ENCODE measurements around the gene MYF5.
"Not testable (repeated sequence)": the region's sequence is repeated elsewhere in the genome, so short reads cannot be mapped to it uniquely, and the experiment has no call there.

The MYF5 gene

DNA sequence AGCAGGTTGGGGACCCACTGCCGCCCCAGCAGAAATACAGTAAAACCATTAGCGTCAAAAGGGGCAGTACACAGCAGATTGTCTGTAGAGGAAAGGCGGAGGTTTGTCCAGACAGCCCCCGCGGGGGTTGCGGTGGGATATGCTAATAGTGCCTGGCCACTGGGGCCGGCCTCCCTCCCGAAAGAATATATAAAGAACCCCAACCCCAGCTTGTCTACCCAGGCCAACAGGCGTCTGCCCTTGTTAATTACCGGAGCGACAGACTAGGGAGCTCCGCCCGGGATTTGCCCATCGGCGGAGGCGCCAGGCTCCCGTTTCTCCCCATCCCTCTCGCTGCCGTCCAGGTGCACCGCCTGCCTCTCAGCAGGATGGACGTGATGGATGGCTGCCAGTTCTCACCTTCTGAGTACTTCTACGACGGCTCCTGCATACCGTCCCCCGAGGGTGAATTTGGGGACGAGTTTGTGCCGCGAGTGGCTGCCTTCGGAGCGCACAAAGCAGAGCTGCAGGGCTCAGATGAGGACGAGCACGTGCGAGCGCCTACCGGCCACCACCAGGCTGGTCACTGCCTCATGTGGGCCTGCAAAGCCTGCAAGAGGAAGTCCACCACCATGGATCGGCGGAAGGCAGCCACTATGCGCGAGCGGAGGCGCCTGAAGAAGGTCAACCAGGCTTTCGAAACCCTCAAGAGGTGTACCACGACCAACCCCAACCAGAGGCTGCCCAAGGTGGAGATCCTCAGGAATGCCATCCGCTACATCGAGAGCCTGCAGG, at the start of gene MYF5:
TSS of gene MYF5 (plus strand) at position 217 of the 774 bp plus-strand sequence. CDS start at position 369, 152 bp downstream.
- DNase-seq (ENCODE audit: low read depth in 2 of 2): no peak

DNA sequence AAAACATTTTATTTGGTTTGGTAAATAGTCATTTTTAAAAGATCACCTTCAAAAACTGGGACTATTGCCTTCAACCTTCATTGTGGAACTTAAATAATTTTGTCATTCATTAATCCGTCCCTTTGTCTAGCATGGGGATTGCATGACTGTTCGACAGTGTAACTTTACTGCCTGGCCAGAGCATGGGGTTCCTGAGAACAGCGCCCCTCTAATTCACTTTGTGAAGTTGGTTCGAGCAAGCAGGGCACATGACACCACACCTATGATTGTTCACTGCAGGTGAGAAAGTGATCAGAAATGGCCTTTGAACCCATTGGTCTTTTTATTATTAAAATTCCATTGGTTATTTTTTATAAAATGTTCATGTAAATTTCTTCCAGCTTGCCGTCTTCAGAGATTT, 46.5 kb upstream of the MYF5 start:
- no peak for DNase-seq (ENCODE audit: low read depth in 2 of 2)

DNA sequence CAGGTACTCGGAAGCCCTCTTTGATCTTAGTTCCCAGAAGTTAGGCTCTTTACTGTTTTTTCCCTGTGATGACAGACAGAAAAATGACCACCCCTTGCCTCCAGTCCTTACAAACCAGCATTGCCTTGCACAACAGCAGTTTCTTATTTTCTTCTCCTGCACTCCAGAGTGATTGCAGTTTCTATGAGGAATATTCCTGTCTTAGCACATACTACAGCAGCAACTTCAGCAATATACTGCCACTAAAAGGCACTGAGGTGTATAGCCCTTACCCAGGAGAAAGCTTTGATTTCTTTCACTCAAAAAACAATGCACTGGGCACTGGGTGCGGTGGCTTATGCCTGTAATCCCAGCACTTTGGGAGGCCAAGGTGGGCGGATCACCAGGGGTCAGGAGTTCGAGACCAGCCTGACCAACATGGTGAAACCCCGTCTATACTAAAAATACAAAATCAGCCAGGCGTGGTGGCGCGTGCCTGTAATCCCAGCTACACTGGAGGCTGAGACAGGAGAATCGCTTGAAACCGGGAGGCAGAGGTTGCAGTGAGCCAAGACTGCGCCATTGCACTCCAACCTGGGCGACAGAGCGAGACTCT, 40.6 kb upstream of the MYF5 start:
- DNase-seq (ENCODE audit: low read depth in 2 of 2): not testable (repeated sequence)

DNA sequence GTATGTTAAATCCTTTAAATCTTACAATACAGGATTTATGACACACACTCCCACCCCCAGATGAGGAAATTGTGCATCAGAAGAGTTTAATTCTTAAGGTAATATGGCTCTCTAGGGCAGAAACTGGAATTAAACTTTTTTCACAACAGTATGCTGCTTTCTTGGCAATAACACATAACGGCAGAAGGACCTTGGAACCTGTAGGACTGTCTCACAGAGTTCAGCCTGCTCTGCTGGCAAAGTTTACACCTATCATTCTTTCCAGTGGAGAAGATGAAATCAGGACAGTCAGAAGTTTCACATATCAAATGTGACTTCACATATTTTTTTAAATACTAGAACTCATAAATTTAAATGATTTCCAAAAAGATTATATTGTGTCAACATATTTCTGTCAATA, 39.9 kb upstream of the MYF5 start:
- DNase-seq (ENCODE audit: low read depth in 2 of 2): no peak

DNA sequence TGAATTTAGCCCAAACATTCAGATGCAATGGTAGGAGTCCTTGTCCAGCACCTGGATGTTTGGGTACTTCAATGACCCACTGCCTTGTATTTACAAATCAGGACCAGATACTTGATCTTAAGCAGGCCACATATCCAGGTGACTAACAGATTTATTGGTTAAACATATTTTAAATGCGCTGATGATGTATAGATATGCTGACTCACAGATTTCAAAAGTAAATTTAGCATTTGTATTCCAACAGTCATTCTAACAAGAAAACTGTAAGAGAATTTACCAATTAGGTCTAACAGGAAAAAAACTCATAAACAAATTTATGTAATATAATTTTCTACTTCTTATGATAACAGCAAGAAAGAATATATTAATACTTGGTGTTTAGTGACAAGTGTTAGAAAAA, 38.7 kb upstream of the MYF5 start:
- no peak for DNase-seq (ENCODE audit: low read depth in 2 of 2)

DNA sequence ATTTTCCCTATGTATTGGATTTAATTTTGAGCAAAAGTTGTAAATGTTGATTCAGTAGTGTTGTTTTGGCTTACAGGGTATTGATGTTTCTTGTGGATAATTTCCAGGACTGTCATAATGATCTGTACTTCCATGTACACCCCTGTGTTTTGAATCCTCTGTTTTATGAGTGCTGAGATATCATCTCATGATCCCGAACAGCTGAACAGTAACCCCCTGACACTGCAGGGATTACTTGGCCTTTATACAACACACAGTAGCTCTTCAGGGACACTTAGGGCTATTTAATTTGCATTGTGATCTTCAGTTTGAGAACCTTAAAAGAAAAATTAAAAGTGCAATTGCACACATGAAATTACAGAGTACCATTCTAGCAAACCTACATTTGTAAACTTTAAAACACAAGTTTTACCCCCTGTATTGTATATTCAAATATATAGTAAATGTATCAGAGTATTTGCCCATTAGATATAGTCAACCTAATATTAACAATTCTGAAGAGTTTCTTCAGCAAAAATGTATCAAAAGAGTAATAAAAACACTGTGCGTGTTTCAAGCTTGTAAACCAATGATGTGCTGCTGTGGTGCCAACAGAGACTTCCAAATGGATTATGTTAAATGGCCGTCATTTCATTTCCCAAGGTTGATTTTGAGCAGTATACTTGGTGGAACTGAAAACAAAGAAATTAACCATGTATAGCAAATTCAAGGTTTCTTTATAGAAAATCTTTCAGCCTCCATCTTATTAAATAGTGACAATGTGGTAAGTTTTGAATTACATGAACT, 37.2 kb upstream of the MYF5 start:
- no peak for DNase-seq (ENCODE audit: low read depth in 2 of 2)

DNA sequence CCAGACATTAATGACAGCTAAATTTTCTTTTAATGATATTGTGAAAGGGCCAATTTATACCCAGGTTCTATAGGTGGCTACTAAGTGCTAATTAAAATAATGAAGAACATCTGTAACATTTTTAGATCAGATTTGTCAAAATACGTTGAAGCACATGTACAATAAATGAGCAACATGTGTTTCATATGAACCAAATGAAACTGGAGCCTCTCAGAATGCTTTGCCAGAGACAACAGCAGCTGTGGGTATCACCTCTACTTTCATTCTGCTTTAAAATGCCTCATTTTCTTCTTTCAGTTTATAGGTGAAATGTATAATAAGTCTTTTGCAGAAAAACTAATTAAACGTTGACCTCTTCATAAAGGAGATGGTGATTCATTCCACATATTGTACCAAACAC, 35.4 kb upstream of the MYF5 start:
- DNase-seq (ENCODE audit: low read depth in 2 of 2): no peak

DNA sequence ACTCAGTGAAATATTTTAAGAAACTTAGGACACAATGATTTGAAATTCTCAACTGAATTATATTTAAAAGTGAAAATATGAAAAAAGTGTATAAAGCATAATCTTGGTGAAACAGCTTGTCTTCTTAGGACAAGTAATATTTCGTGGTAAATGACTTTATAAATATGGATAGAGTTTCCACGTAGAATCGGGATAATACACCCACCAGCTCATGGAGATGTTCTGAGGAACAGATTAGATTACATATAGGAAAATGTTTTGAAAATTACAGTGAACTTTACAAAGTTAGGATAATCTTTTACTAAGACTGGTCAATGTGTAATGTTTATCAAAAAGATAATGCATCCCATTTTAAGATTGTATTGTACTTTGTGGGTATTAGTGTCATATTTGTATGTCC, 34.9 kb upstream of the MYF5 start:
- DNase-seq (ENCODE audit: low read depth in 2 of 2): no peak

DNA sequence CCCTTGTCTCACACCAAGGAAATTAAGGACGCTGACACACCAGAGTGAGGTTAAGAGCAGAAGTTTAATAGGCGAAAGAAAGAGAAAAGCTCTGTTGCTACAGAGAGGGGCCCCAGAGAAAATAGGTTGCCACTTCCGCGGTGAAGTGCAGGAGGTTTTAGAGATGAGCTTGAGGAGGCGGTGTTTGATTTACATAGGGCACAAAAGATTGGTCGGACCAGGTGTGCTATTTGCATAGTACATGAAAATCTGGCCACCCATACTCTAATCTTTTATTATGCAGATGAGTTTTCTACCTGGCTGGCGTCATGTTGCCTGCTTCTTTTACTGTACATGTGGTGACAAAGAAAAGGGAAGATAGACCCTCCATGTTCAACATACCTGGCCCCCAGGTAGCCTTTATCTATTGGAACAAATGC, 32.6 kb upstream of the MYF5 start:
- DNase-seq (ENCODE audit: low read depth in 2 of 2): no peak

DNA sequence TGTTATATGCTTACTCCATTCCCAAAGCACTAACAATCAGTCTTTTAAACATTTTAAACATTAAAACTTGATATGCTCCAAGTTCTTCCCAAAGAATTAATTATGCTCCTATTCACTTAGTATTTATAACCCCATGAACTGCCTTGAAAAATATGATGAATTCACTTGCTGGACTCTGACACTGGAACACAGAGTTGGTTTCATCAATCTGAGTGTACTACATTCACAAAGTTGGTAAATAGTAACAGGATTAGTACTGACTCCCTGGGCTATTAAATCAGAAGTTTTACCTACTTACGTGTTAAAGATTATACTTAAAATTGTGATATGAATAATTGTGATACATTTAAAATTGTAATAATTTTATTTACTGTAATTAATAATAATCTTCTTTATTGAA, 26.6 kb upstream of the MYF5 start:
- DNase-seq (ENCODE audit: low read depth in 2 of 2): no peak

DNA sequence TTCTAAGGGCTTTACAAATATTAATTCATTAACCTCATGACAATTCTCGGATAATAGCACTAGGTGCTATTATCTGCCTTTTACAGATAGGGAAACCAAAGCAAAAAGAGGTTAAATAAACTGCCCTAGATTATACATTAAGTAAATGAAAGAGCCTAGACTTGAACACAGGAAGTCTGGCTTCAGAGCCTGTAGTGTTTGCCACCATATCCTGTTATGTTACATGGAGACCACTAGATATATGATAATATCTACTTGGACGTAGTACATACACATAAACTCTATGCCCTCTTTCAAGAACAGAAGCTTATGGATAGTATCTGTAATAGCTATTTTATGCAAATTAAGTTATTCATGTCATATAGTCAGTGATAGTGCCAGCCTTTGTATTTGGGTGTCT, 26.2 kb upstream of the MYF5 start:
- no peak for DNase-seq (ENCODE audit: low read depth in 2 of 2)

DNA sequence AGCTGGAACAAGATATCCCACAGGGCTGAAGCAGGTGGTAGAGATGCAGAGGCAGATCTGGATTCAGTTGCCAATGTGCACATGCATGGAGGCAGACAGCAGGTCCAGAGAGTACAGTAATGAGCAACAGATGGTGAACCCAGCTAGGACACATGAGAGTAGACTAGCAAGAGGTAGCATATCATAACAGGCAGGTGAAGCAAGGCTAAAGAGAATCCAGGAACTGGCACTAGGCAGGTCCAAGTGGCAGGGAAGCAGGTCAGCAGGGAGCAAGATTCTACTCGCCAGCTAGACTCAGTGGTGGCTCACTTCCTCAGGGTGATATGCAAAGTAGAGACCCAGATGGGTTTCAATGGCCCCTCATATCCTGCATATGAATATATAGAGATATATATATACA, 24.6 kb upstream of the MYF5 start:
- no peak for DNase-seq (ENCODE audit: low read depth in 2 of 2)

DNA sequence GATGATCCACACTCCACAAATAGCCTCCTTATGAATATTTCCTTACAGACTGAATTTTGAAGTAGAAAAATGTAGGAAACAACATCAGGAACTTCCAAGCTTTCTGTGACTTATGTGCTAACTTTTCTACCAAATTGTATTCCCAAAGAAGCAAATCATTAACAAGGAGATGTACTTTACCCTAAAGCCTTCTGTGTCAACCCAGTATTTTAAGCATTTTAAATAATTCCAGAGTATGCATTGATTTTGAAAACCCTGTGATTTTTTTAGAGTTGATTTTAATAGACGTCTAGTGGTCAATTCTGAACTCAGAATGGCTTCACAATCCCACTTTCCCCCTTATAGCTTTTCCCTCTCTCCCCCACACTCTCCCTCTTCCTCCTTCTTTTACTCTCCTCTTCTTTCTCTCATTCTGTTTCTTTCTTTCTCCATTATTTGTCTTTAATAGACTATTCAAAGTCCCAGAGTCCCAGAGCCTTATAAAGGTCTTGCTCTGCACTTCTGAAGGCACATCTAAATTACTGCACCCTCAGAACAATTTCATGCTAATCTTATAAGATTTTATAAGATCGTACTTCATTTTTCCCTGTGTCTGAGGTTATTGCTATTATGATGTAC, 19.3 kb upstream of the MYF5 start:
- no peak for DNase-seq (ENCODE audit: low read depth in 2 of 2)

DNA sequence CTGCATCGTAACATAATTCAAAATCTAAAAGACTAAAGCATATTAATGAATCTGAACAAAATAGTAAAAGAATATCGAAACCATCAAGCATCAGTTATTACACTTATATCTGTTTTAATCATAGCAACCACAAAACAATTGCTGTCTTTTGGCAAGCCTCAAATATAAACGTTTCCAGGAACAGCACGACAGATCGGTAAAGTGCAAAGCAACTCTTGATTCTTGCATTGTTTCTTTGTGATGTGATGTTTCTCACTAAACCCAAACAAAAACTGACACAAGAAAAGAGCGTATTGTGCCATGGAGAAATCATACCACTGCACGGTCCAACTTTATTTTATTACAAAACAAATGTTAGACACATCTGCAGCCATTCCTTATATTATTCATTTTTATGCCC, 18.5 kb upstream of the MYF5 start:
- no peak for DNase-seq (ENCODE audit: low read depth in 2 of 2)

DNA sequence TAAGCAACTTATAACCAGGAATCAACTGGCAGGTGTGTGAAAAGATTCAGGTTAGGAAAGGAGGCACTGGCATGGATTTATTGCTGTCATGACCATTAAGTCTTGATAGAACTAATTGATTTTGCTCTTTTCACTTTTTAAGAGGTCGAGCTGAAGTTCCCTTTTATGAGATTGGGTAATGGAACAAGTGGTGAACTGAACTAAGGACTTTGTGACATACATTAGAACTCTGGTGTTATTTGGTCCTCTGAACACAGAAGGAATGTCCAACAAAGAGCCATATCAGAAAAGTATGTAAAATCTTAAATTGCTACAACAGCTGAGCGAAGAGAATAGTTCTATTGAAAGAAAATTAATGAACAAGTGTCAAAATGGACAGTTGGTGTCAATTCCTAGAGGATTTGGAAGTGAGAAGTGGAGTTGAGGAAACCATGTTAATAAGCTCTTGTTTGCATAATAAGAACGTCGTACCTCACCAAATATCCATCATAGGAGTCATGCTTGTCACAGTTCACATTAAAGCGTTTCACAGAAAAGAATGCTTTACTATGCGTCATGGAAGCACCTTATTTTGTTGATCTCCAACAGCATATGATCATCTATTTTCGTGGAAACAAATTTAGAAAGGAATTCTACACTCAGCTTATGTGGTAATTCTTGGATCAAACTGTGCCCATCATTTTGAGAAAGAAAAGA, 17.7 kb upstream of the MYF5 start:
- DNase-seq (ENCODE audit: low read depth in 2 of 2): no peak

DNA sequence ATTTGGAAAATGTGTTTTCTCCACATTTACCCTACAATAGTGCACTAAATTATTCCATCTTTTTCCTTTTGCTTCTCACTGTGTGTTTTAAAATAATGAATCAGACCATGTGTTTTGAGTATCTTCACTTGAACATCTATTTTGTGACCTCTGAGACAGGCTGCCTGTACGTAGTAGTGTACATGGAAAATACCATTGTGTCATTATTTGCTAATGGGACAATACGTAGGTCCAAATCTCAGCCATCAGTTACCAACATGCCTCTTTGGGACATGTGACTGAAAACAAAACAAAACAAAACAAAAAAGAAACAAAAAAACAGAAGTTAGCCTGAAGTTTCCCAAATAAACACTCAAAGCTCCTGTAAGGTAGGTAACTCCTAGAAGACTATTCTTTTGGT, 16.4 kb upstream of the MYF5 start:
- no peak for DNase-seq (ENCODE audit: low read depth in 2 of 2)

DNA sequence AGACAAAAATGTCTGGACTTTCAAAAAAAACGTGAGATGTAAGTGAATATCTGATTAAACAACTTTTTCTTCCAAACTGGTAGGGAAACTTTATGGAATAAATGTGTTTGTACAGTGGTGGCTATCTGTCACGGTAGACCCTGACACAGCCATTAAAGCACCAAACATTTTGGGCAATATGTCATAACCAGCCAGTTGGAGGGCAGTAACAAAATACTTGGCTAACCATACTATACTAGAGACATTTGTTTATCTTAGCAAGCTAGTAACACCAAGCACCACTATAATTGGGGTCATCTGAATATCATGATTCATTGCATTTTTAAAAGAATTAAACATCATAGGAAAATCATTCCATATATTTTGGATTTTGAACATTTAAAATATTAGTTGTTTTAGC, 15.3 kb upstream of the MYF5 start:
- DNase-seq (ENCODE audit: low read depth in 2 of 2): no peak

DNA sequence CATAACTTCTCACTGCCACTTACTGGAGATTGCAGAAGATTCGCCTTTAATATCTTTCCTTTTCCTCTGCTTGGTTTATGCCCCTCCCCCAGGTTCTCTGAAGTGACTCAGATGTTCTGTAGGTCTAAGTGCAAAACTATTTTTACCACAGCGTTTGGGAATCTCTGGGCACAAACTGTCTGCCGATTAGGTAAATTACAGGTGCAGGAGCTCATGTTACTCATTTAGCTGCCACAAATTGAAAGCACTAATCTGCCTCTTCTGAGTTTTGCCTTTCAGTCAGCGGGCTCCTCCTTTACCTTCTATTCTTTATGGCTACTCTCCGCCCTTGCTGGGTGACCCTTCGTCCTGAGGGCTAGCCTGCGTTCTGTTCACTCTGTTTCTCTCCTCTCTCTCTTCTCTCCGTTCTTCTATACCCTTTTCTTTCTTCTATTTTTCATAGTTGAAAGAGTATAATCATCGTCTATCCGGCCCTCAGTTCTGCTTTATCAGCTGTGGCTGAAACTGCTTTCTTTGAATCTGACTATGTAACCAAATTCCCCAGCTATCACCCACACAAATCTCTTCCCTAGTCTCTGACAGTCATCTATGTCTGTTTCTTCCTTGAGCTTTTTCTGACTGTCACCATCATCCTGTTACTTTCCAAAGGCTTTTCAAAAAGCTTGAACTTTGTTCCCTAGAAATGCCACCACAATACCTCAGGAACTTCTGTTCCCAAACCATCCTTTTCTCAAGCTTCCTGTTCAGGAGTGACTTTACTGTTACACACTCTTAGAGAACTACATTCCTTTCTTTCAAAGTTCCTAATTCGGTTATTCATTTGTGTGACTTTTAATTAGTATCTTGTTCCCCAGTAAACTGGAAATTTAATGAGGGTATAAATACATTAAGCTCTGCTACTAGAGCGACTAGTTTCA, 13.6 kb upstream of the MYF5 start:
- DNase-seq (ENCODE audit: low read depth in 2 of 2): no peak

DNA sequence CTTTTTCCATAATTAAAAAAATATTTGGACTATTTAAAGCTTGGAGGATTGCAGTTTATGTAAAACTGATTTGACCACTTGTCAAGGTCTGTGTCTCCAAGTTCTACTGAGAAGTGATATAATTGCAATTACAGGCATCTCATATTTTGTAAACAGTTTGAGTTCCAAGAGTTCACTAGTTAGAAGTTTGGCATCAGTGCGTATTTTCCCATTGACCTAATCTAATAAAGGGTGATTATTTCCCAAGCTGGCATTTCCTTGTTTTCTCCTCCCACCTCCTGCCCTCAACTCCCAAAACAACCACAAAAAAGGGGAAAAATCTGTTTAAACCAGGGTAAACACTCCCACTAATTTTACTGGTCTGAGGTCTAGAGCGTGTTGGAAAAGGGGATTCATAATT, 12.3 kb upstream of the MYF5 start:
- no peak for DNase-seq (ENCODE audit: low read depth in 2 of 2)

DNA sequence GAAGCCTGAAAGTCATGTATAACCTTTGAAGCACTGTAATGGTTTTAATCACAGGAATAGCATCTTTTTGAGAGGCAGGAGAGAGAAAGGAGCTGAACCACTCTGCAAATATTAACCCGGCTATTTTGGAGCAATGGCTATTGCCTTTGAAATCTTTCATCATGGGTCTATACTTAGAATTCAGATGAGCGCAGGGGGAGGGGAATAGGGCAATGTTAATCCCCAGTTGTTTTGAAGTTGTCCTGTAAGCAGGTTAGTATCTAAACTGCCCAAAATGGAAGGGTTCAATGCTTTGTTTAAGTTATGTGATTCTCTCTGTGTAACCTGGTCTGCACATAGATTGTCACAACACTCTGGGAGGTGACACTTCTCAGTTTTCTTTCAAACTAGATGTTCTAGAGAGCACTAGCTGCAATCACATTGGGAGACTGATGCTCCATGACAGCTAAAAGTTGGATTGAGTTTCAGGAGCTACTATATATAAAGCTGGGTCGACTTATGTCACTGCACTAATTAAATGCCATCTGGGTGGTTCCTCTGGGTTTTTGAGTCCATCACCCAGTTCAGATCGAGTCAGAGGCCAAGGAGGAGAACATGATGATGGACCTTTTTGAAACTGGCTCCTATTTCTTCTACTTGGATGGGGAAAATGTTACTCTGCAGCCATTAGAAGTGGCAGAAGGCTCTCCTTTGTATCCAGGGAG, 9.4 kb upstream of the MYF5 start, which contains the start of gene MYF6:
TSS of gene MYF6 (plus strand) at position 509 of the 704 bp plus-strand sequence. CDS start at position 595, 86 bp downstream.
- no peak for DNase-seq (ENCODE audit: low read depth in 2 of 2)

Data from stimulated activated CD8-positive, alpha-beta memory T cell treated with anti-CD3 and anti-CD28 coated beads, Interleukin-7, amount 100 ng/mL, for 1 hour (primary cell).